Right ventricle myocardium inferior (tissue), 1 donor: ENCODE measurements around the gene TMBIM6. TPM values are rescaled to one million over a fixed set of nuclear protein-coding genes. Genes with fewer than 3 reads are reported as not detected.

Experiments
- ATAC-seq: fragments of 200-7000 bp; cut with Tn5 transposase; one replicate; pipeline ENCODE4 v1.9.1; 2020; ENCODE audit warnings: mild to moderate bottlenecking, moderate library complexity
- DNase-seq: peaks from one replicate; pipeline ENCODE4 v3.0.0; 2021; ENCODE audit errors: missing footprints
- intact Hi-C: fragments of 100-400 bp; cut with DNase I; formaldehyde crosslinking; loops from one replicate; pipeline ENCODE4 v1.11.0; 2022
- total RNA-seq: library from RNA; stranded (reverse); fragmentation: NEBNext Ultra II Directional; extraction: Animal tissue kit (Norgen Biotek cat#: 25700); gene quantifications from one replicate; pipeline ENCODE4 v1.2.1, GENCODE V29; 2021
- donor health status: DM: no; HTN: yes; CAD: no; lungs with severe emphysema.

TMBIM6 gene
- total RNA-seq, 1 donor from 2014 or later: 275 TPM

- no peak for ATAC-seq
- intact Hi-C loops: no loop called here
Measured at GRCh38 chr12:49791700-49792099, 50.3 kb downstream of the TMBIM6 start.

GRCh38 chr12:49792181-49792970 is 51.0 kb downstream of the TMBIM6 start:
- no peak for ATAC-seq
- intact Hi-C loops: no loop called here
- peak; percentile 22 for DNase-seq

More at GRCh38 chr12:49791700-49792099, 50.3 kb downstream of the TMBIM6 start:
- DNase-seq: peak; percentile 48

- ATAC-seq (peak; percentile 3), DNase-seq (peak; percentile 58)
- intact Hi-C loops: no loop called here
Measured at GRCh38 chr12:49792976-49793580, 51.7 kb downstream of the TMBIM6 start.

- ATAC-seq (no peak), DNase-seq (no peak)
- intact Hi-C loops: no loop called here
Measured at GRCh38 chr12:49793620-49794019, 52.3 kb downstream of the TMBIM6 start.

GRCh38 chr12:49794021-49794420 is 52.7 kb downstream of the TMBIM6 start:
- ATAC-seq: no peak

GRCh38 chr12:49794811-49795653 is 53.7 kb downstream of the TMBIM6 start:
- ATAC-seq (no peak), DNase-seq (peak; percentile 33)
- intact Hi-C loops: no loop called here

More at GRCh38 chr12:49794021-49794420, 52.7 kb downstream of the TMBIM6 start:
- intact Hi-C loops: no loop called here
- DNase-seq: no peak

- intact Hi-C loops: no loop called here
- peak; percentile 53 for DNase-seq
Measured at GRCh38 chr12:49795654-49796105, 54.3 kb downstream of the TMBIM6 start.

GRCh38 chr12:49796155-49796554 is 54.8 kb downstream of the TMBIM6 start:
- ATAC-seq: no peak
- DNase-seq: peak; percentile 35
- intact Hi-C loops: no loop called here

More at GRCh38 chr12:49795654-49796105, 54.3 kb downstream of the TMBIM6 start:
- ATAC-seq: no peak

- DNase-seq (peak; percentile 57), ATAC-seq (no peak)
- intact Hi-C loops: no loop called here
Measured at GRCh38 chr12:49796606-49797448, 55.5 kb downstream of the TMBIM6 start.

GRCh38 chr12:49797449-49797776 is 56.1 kb downstream of the TMBIM6 start:
- intact Hi-C loops: no loop called here
- ATAC-seq: no peak

GRCh38 chr12:49798248-49798647 is 56.9 kb downstream of the TMBIM6 start:
- intact Hi-C loops: no loop called here
- DNase-seq (no peak), ATAC-seq (no peak)

More at GRCh38 chr12:49797449-49797776, 56.1 kb downstream of the TMBIM6 start:
- peak; percentile 50 for DNase-seq

- ATAC-seq: no peak
- no peak for DNase-seq
- intact Hi-C loops: no loop called here
Measured at GRCh38 chr12:49798934-49799333, 57.6 kb downstream of the TMBIM6 start.

- intact Hi-C loops: no loop called here
- ATAC-seq (peak; percentile 49), DNase-seq (peak; percentile 56)
Measured at GRCh38 chr12:49800421-49801140, 59.2 kb downstream of the TMBIM6 start.

GRCh38 chr12:49801141-49802063 is 60.0 kb downstream of the TMBIM6 start:
- ATAC-seq (peak; percentile 72), DNase-seq (peak; percentile 43)
- intact Hi-C loops: no loop called here

GRCh38 chr12:49803693-49804450 is 62.5 kb downstream of the TMBIM6 start:
- ATAC-seq (no peak), DNase-seq (peak; percentile 60)
- intact Hi-C loops: no loop called here

GRCh38 chr12:49804821-49805220 is 63.5 kb downstream of the TMBIM6 start:
- DNase-seq (peak; percentile 45), ATAC-seq (no peak)
- intact Hi-C loops: no loop called here
